ENCODE results near the gene SEPTIN10. TPM values are rescaled to one million over a fixed set of nuclear protein-coding genes. Genes with fewer than 3 reads are reported as not detected.

The SEPTIN10 gene
- total RNA-seq, 1 experiment from 2014 or later, result 92.5 TPM

DNA sequence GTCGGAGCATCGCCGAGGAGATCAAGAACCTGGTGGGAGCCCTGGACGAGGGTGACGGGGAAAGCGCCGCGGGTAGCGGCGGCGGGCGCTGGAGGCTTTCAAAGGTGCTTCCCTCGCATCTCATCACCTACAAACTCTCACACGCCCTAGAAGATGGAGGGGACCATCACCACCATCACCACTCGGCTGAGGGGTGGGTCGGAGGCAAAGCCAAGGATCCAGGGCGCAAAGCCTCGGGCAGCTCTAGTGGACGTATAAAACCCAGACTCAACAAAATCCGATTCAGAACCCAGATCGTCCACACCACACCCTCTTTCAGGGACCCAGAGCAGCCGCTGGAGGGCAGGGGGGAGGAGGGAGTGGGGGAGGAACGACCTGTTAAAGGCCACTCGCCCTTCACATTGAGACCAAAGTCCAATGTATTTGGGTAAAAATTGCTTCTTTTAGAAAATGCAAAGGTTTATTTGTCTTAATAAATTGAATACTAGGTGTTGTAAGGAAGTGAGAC is 1.9 kb upstream of the SEPTIN10 start:
- Histone ChIP-seq H2BK12ac (ENCODE audit: insufficient read length, low read depth, low read length) (no peak overlapping the region), H2BK5ac (ENCODE audit: insufficient read length, low read length) (no peak overlapping the region), H3K9me3 (ENCODE audit: control insufficient read depth, low read depth, low read length) (no peaks in the 10 kb centered on the region), H2BK15ac (ENCODE audit: low read depth, low read length) (no peak overlapping the region), H4K8ac (replicated peaks; ENCODE audit: insufficient read length, low read depth, low read length) (no peak overlapping the region), H4K20me1 (ENCODE audit: control insufficient read depth, insufficient read depth, insufficient read length) (no peaks in the 10 kb centered on the region), H3T11ph (ENCODE audit: low read length) (no peak overlapping the region), H4K5ac (ENCODE audit: insufficient read length, low read depth, low read length) (peak overlapping the region; percentile 41), H3K27ac (ENCODE audit: insufficient read length, low read depth, low read length) (no peak overlapping the region), H2AFZ (ENCODE audit: low read length) (no peak overlapping the region), H3K23ac (ENCODE audit: insufficient read length, low read depth, low read length) (no peak overlapping the region), H3K4me2 (ENCODE audit: insufficient read depth, insufficient read length, low read length) (peak overlapping the region; percentile 55), H3K23me2 (ENCODE audit: insufficient read length, low read depth, low read length, poor library complexity, severe bottlenecking) (peaks cover 19% of the 10 kb centered on the region), H2BK120ac (ENCODE audit: low read depth, low read length, poor library complexity, severe bottlenecking) (no peak overlapping the region), H4K91ac (ENCODE audit: insufficient read length, low read depth, low read length) (no peak overlapping the region), H3K79me2 (ENCODE audit: insufficient read depth, low read length) (peaks cover 22% of the 10 kb centered on the region; the same call in 1 of the 2 replicates), H3K14ac (ENCODE audit: insufficient read depth, low read length) (peak overlapping the region; percentile 37), H3K4me1 (ENCODE audit: insufficient read depth, low read length) (no peaks in the 10 kb centered on the region; the same call in 1 of the 2 replicates), H3K27me3 (ENCODE audit: insufficient read depth, low read length) (peaks cover 3% of the 10 kb centered on the region; the same call in 1 of the 2 replicates), H2BK20ac (ENCODE audit: low read depth, low read length, poor library complexity, severe bottlenecking) (no peak overlapping the region), H3K79me1 (ENCODE audit: insufficient read depth, low read depth, low read length, poor library complexity, severe bottlenecking) (no peaks in the 10 kb centered on the region), H3K4ac (ENCODE audit: low read depth, low read length) (no peak overlapping the region), H3K56ac (ENCODE audit: insufficient read length, low read depth, low read length) (no peak overlapping the region), H3K18ac (ENCODE audit: insufficient read length, low read depth, low read length) (peak overlapping the region; percentile 60), H2AK5ac (ENCODE audit: insufficient read length, low read length) (no peak overlapping the region), H3K9ac (ENCODE audit: extremely low read depth, insufficient read length, low read length) (peak overlapping the region; percentile 66)
- Mint-ChIP-seq H3K27me3 (ENCODE audit: low read depth) (peaks cover 7% of the 10 kb centered on the region; the same call in 1 of the 2 replicates), H3K27ac (peak overlapping the region in 2 of 3 experiments; percentile 57 to 89; a peak in 3 of 7 replicates), H3K4me3 (peak overlapping the region; percentile 86 to 91), H3K4me1 (peaks cover 31 to 32% of the 10 kb centered on the region in 2 experiments), H3K9me3 (no peaks in the 10 kb centered on the region), H3K36me3 (ENCODE audit: insufficient read depth in 1 of 3, low read depth in 3 of 3) (peaks cover 0 to 3% (median 3%) of the 10 kb centered on the region in 3 experiments; a peak in 2 of 7 replicates)
- TF ChIP-seq, protein P1, sequence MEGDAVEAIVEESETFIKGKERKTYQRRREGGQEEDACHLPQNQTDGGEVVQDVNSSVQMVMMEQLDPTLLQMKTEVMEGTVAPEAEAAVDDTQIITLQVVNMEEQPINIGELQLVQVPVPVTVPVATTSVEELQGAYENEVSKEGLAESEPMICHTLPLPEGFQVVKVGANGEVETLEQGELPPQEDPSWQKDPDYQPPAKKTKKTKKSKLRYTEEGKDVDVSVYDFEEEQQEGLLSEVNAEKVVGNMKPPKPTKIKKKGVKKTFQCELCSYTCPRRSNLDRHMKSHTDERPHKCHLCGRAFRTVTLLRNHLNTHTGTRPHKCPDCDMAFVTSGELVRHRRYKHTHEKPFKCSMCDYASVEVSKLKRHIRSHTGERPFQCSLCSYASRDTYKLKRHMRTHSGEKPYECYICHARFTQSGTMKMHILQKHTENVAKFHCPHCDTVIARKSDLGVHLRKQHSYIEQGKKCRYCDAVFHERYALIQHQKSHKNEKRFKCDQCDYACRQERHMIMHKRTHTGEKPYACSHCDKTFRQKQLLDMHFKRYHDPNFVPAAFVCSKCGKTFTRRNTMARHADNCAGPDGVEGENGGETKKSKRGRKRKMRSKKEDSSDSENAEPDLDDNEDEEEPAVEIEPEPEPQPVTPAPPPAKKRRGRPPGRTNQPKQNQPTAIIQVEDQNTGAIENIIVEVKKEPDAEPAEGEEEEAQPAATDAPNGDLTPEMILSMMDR (conservative IDR thresholded peaks at IDR 0.05), result peak; percentile 43; the same call in 1 of the 3 replicates
- WGBS (ENCODE audit: extremely low coverage, insufficient read length, low lambda C conversion rate), result no CpG with 5 or more reads among the region's 24 CpGs
- peak; percentile 53 for DNase-seq
